ENCODE measurements around the gene ADORA2B. TPM values are rescaled to one million over a fixed set of nuclear protein-coding genes. Genes with fewer than 3 reads are reported as not detected.

The ADORA2B gene
- total RNA-seq, 2 donors from 2014 or later = 1.8 to 2.0 TPM

GRCh38 chr17:15915961-15916360 is 29.0 kb upstream of the ADORA2B start:
- Histone ChIP-seq H3K27ac (ENCODE audit: low read depth, low read length) (no peak overlapping the region), H3K4me1 (ENCODE audit: control insufficient read depth, insufficient read depth, low read length) (no peaks in the 10 kb centered on the region), H3K9ac (ENCODE audit: extremely low read depth, low read length, poor library complexity, severe bottlenecking) (no peak overlapping the region), H3K27me3 (ENCODE audit: control insufficient read depth, insufficient read depth, low read length, poor library complexity, severe bottlenecking) (no peaks in the 10 kb centered on the region), H3K36me3 (ENCODE audit: control insufficient read depth, insufficient read depth, low read length) (no peaks in the 10 kb centered on the region), H3K4me3 (ENCODE audit: low read length) (no peak overlapping the region), H3K9me3 (ENCODE audit: control insufficient read depth, low read length) (no peaks in the 10 kb centered on the region)
- DNase-seq = no peak
- 89 to 96% methylated on average over 5 to 6 of the region's 6 CpGs for WGBS, 2 experiments (ENCODE audit: insufficient coverage in 1 of 2, insufficient read length in 1 of 2)
- no peak for TF ChIP-seq CTCF (conservative IDR thresholded peaks at IDR 0.05)
- Mint-ChIP-seq H3K27me3 (ENCODE audit: insufficient read depth) (peaks cover 15% of the 10 kb centered on the region), H3K36me3 (ENCODE audit: low read depth) (no peaks in the 10 kb centered on the region), H3K4me3 (no peak overlapping the region), H3K4me1 (peaks cover 11% of the 10 kb centered on the region), H3K27ac (no peak overlapping the region), H3K9me3 (peaks cover 9% of the 10 kb centered on the region)

- peaks cover 15% of the 10 kb centered on the region for H3K27me3 Mint-ChIP-seq (ENCODE audit: insufficient read depth)
These were observed 27.9 kb upstream of the ADORA2B start for GRCh38 chr17:15917021-15917437.

GRCh38 chr17:15917438-15918027 is 27.4 kb upstream of the ADORA2B start:
- 94 to 95% methylated on average over 23 to 44 of the region's 44 CpGs for WGBS, 2 experiments (ENCODE audit: insufficient coverage in 1 of 2, insufficient read length in 1 of 2)
- H3K27ac ChIP-seq (ENCODE audit: low read depth, low read length) = no peak overlapping the region
- no peaks in the 10 kb centered on the region for H3K4me1 ChIP-seq (ENCODE audit: control insufficient read depth, insufficient read depth, low read length)
- Mint-ChIP-seq H3K9me3 (peaks cover 11% of the 10 kb centered on the region), H3K4me1 (peaks cover 10% of the 10 kb centered on the region), H3K36me3 (ENCODE audit: low read depth) (no peaks in the 10 kb centered on the region), H3K27me3 (ENCODE audit: insufficient read depth) (peaks cover 15% of the 10 kb centered on the region), H3K27ac (no peak overlapping the region), H3K4me3 (peak overlapping the region; percentile 21)
- no peaks in the 10 kb centered on the region for H3K36me3 ChIP-seq (ENCODE audit: control insufficient read depth, insufficient read depth, low read length)
- peak; percentile 74 for DNase-seq
- H3K9ac ChIP-seq (ENCODE audit: extremely low read depth, low read length, poor library complexity, severe bottlenecking) = no peak overlapping the region
- no peak for TF ChIP-seq CTCF (conservative IDR thresholded peaks at IDR 0.05)
- H3K9me3 ChIP-seq (ENCODE audit: control insufficient read depth, low read length) = no peaks in the 10 kb centered on the region
- no peaks in the 10 kb centered on the region for H3K27me3 ChIP-seq (ENCODE audit: control insufficient read depth, insufficient read depth, low read length, poor library complexity, severe bottlenecking)
- no peak overlapping the region for H3K4me3 ChIP-seq (ENCODE audit: low read length)

More at GRCh38 chr17:15917021-15917437, 27.9 kb upstream of the ADORA2B start:
- no peaks in the 10 kb centered on the region for H3K4me1 ChIP-seq (ENCODE audit: control insufficient read depth, insufficient read depth, low read length)
- Mint-ChIP-seq H3K9me3 (peaks cover 11% of the 10 kb centered on the region), H3K4me1 (peaks cover 11% of the 10 kb centered on the region), H3K27ac (no peak overlapping the region), H3K36me3 (ENCODE audit: low read depth) (no peaks in the 10 kb centered on the region), H3K4me3 (no peak overlapping the region)
- TF ChIP-seq CTCF (conservative IDR thresholded peaks at IDR 0.05) = no peak
- H3K36me3 ChIP-seq (ENCODE audit: control insufficient read depth, insufficient read depth, low read length) = no peaks in the 10 kb centered on the region
- H3K27me3 ChIP-seq (ENCODE audit: control insufficient read depth, insufficient read depth, low read length, poor library complexity, severe bottlenecking) = no peaks in the 10 kb centered on the region
- DNase-seq = no peak
- H3K9me3 ChIP-seq (ENCODE audit: control insufficient read depth, low read length) = no peaks in the 10 kb centered on the region
- no peak overlapping the region for H3K9ac ChIP-seq (ENCODE audit: extremely low read depth, low read length, poor library complexity, severe bottlenecking)
- no peak overlapping the region for H3K27ac ChIP-seq (ENCODE audit: low read depth, low read length)
- no peak overlapping the region for H3K4me3 ChIP-seq (ENCODE audit: low read length)
- 94% methylated on average over 19 to 20 of the region's 20 CpGs for WGBS, 2 experiments (ENCODE audit: insufficient coverage in 1 of 2, insufficient read length in 1 of 2)

Measured in endodermal cell (in vitro differentiated cells).